ENCODE measurements around the gene BLTP3A.
A peak's percentile ranks its signal among the peaks of the same experiment; 100 is the strongest.
"Not testable (repeated sequence)": the region's sequence is repeated elsewhere in the genome, so short reads cannot be mapped to it uniquely, and the experiment has no call there.

BLTP3A gene

DNA sequence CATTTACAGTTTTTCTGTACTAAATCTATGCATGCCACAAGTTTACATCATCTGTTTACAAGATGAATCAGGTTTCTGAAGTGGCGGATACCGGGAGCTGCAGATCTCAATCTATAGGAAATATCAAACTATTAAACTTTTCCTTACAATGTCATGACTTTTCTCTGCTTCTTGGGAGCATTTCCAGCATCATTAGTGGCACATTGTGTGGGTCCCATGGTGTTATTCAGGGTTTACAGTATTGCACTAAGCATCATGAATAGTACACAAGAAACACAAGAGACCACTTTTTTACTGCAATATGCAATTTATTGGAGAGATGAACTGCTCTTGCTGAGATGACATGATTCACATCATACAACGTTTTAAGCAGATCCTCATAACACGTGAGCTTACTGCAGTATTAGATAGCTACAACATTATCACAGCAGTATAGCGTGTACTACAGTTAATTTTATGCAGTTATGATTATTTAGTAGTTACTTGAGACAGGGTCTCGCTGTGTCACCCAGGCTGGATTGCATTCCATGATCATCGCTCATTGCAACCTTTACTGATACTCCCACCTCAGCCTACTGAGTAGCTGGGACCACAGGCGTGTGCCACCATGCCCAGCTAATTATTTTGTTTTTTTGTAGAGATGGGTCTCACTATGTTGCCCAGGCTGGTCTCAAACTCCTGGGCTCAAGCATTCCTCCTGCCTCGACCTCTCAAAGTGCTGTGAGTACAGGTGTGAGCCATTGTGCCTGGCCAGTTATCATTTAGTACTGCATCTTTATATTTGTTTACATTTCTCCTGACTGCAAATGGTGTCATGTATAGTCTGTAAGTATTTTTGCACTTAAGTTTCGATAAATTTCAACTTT lies 18.4 kb downstream of the BLTP3A start:
- H3K4me3 ChIP-seq (ENCODE audit: low read depth, low read length) = no peak overlapping the region
- TF ChIP-seq, protein P1, sequence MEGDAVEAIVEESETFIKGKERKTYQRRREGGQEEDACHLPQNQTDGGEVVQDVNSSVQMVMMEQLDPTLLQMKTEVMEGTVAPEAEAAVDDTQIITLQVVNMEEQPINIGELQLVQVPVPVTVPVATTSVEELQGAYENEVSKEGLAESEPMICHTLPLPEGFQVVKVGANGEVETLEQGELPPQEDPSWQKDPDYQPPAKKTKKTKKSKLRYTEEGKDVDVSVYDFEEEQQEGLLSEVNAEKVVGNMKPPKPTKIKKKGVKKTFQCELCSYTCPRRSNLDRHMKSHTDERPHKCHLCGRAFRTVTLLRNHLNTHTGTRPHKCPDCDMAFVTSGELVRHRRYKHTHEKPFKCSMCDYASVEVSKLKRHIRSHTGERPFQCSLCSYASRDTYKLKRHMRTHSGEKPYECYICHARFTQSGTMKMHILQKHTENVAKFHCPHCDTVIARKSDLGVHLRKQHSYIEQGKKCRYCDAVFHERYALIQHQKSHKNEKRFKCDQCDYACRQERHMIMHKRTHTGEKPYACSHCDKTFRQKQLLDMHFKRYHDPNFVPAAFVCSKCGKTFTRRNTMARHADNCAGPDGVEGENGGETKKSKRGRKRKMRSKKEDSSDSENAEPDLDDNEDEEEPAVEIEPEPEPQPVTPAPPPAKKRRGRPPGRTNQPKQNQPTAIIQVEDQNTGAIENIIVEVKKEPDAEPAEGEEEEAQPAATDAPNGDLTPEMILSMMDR (IDR thresholded peaks at IDR 0.05; ENCODE audit: low read depth, low read length, missing control alignments) = no peak
- peak; percentile 12 for DNase-seq
- no peaks in the 10 kb centered on the region for H3K27me3 ChIP-seq (replicated peaks)
- in situ Hi-C loops (cut with HindIII; ENCODE audit: low pct_ligation_motif_present, low sequenced_read_pairs) = no loop called here
- no peak overlapping the region for H3K27ac ChIP-seq
- no peaks in the 10 kb centered on the region for H3K36me3 ChIP-seq (replicated peaks)

DNA sequence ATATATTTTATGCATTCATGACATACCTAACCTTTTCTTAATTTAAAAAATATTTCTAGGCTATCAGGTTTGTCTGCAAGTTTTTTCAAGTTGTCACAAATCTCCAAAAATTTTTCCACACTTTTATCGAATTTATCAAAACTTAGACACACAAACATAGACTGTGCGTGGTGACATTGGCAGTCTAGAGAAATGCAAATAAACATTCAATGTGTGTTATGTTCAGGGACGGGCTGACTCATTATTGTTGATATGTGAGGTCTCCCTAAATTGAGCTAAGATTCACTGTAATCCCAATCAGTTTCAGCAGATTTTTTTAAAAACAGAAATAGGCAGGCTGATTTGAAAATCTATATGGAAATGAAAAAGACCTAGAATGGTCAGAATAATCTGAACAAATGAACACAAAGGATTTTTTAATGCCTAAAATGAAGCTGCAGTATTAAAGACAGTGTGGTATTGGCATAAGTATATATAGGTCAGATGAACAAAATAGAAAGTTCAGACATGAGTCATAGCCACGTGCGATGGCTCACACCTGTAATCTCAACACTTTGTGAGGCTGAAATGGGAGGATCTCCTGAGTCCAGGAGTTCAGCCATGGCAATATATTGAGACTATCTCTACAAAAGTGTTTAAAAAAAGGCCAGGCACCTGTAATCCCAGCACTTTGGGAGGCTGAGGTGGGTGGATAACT lies 19.2 kb downstream of the BLTP3A start:
- no peak overlapping the region for H3K27ac ChIP-seq
- no peaks in the 10 kb centered on the region for H3K36me3 ChIP-seq (replicated peaks)
- DNase-seq = no peak
- H3K27me3 ChIP-seq (replicated peaks) = no peaks in the 10 kb centered on the region
- no peak overlapping the region for H3K4me3 ChIP-seq (ENCODE audit: low read depth, low read length)
- in situ Hi-C loops (cut with HindIII; ENCODE audit: low pct_ligation_motif_present, low sequenced_read_pairs) = no loop called here
- TF ChIP-seq, protein P1 (IDR thresholded peaks at IDR 0.05; ENCODE audit: low read depth, low read length, missing control alignments) = no peak

DNA sequence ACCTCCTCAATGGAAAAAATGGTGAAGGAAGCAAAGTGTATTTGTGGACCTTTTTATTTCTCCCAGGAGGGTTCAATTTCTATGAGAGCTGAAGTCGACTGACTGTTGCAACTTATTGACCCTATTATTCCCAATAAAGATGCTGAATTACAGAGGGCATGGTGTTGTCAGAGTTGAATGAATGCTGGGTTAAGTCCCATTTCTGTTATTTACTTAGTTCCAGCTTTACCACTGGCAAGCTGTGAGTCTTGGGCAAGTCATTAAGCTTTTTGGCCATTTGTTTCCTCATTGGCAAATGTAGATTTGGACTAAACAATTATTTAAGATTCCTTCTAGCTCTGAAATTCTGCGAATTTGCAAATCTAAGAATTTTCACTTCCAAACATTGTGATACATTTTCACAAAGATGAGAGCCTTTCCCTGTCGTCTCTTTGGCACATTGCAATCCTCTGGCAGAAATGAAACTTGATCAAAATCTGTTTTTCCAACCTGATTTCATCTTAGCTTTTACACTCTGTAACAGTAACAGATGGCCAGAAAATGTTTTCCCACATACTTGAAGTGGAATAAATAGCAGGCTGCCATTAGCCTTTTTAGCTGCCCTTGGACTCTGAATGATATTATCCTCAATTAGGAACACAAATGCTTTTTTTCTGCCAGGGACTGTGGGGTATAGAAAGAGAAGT lies 21.3 kb downstream of the BLTP3A start:
- no peak for DNase-seq
- in situ Hi-C loops (cut with HindIII; ENCODE audit: low pct_ligation_motif_present, low sequenced_read_pairs) = no loop called here
- TF ChIP-seq, protein P1 (IDR thresholded peaks at IDR 0.05; ENCODE audit: low read depth, low read length, missing control alignments) = no peak
- Histone ChIP-seq H3K27me3 (replicated peaks) (no peaks in the 10 kb centered on the region), H3K27ac (no peak overlapping the region), H3K4me3 (ENCODE audit: low read depth, low read length) (no peak overlapping the region), H3K36me3 (replicated peaks) (no peaks in the 10 kb centered on the region)

DNA sequence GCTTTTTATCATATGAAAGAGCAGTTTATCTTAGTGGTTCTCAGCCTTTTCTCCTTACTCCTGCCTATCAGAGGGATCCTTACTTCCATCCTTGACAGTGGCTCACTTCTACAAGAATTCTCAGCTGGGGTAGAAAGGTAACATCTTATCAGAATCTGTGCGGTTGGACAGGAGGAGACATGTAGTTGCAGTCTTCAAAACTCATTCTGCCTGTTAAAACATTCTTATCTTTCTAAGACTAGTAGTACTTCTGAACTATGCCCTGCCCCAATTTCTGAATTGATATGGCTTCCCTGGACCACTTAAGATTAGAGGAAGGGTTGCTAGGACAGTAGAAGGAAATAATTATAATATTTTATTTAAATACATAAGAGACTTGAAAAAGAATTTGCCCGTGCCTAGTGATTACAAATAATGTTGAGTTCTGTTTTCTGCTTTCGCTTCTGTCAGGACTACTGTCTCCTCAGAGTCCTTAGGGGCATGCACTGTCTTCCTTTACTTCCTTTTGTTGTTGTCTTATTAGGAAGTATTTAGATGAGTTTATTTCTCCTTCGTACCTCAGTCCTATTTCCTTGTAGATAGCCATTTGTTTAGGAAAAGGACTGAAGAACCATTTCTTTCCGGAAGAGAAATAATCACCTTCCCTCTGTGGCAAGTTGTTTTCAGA lies 24.9 kb downstream of the BLTP3A start:
- TF ChIP-seq, protein P1 (IDR thresholded peaks at IDR 0.05; ENCODE audit: low read depth, low read length, missing control alignments) = no peak

DNA sequence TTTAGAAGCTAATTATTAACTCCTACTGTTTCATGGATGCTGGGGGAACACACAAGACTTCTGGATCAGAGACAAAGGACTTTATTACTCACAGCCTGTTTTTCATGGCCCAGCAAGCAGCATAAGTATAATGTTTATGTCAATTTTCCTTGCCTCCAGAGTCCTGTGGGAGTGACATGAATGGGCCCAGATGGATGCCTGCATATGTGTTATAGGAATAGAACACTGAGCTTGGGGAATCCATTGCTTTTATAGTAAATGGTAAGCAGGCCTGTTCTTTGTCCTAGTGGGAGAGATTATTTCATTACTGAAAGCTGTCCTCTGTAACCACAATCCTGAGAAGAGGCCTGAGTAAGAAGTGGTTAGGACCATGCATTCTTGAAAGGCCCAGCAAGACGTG lies 25.6 kb downstream of the BLTP3A start:
- Histone ChIP-seq H3K4me3 (ENCODE audit: low read depth, low read length) (no peak overlapping the region), H3K36me3 (replicated peaks) (no peaks in the 10 kb centered on the region), H3K27me3 (replicated peaks) (no peaks in the 10 kb centered on the region), H3K27ac (no peak overlapping the region)
- in situ Hi-C loops (cut with HindIII; ENCODE audit: low pct_ligation_motif_present, low sequenced_read_pairs) = no loop called here
- TF ChIP-seq, protein P1 (IDR thresholded peaks at IDR 0.05; ENCODE audit: low read depth, low read length, missing control alignments) = no peak
- DNase-seq = no peak

More for the DNA sequence above, 24.9 kb downstream of the BLTP3A start:
- Histone ChIP-seq H3K36me3 (replicated peaks) (no peaks in the 10 kb centered on the region), H3K27ac (no peak overlapping the region), H3K27me3 (replicated peaks) (no peaks in the 10 kb centered on the region), H3K4me3 (ENCODE audit: low read depth, low read length) (no peak overlapping the region)
- in situ Hi-C loops (cut with HindIII; ENCODE audit: low pct_ligation_motif_present, low sequenced_read_pairs) = no loop called here
- no peak for DNase-seq

DNA sequence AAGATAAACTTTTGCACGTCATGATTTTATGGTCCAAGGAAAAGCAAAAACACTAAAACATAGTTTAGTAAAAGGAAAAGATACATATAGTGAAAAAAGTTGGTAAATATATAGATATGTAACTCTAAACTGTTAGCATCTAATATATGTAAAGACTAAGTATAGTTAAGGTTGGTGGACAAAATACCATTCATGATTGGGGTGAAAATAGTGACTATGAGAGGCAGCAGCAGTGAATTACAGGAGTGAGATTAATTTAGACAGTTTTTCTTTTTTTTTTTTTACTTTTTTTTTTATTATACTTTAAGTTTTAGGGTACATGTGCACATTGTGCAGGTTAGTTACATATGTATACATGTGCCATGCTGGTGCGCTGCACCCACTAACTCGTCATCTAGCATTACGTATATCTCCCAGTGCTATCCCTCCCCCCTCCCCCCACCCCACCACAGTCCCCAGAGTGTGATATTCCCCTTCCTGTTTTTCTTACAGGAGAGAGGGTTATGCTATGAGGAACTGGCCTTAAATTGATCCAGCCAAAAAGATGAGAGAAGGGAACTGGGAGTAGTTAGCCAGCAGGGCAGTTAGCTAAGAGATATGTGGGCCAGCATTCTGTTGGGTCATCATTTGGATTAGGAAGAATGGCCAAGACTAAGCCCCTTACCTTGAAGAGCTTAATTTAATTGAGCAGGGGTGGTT lies 27.1 kb downstream of the BLTP3A start:
- H3K27ac ChIP-seq; DNase-seq; H3K36me3 ChIP-seq (replicated peaks); H3K4me3 ChIP-seq (ENCODE audit: low read depth, low read length); in situ Hi-C loops (cut with HindIII; ENCODE audit: low pct_ligation_motif_present, low sequenced_read_pairs); H3K27me3 ChIP-seq (replicated peaks): not testable (repeated sequence)

Data from brain microvascular endothelial cell (primary cell).